COLO668 (cell line): ENCODE results near the gene TAS2R39.
A peak's percentile ranks its signal among the peaks of the same experiment; 100 is the strongest.

Experiments
- DNase-seq: peaks from one replicate; lab custom pipeline; 2025; ENCODE audit not compliant: unreplicated experiment; lab: John Stamatoyannopoulos, UW

TAS2R39 gene

GRCh38 chr7:143214789-143215679 lies 31.8 kb downstream of the TAS2R39 start:
- DNase-seq: peak; percentile 53

DNA sequence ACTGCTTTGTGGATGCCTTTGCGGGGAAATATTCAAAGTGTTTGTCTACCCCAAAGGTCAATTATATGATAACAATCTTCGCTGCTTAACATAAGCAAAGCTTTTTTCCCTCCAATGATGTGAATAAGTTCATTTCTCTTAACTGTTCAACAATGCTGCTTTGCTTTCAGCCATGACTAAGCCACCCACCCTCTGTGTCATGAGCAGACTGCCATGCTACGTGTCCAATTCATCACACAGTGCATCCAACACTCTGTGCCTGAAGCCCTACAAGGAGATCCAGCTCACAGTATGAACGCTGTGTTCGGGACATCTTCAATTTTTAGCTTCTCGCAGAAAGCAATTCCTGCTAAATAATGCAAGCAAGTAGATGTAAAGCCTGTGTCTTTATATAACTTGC lies 32.9 kb downstream of the TAS2R39 start:
- DNase-seq: no peak

DNA sequence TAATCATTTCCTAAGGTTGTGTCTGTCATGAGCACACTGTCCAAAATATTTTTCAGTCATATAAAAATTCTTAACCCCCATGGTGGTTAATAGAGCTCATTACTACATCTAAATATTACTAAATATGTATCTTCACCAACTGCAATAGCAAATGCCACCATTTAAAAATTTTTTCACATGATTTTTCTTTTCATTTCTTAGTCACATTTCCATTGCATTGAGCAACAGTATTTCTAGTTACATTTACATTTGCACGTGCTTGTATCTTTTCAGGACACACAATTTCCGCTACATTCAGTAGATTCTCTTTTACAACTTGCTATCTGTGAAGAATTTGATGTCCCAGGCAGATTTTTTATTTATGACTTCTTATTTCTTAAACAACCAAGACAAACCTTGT lies 33.5 kb downstream of the TAS2R39 start:
- no peak for DNase-seq

DNA sequence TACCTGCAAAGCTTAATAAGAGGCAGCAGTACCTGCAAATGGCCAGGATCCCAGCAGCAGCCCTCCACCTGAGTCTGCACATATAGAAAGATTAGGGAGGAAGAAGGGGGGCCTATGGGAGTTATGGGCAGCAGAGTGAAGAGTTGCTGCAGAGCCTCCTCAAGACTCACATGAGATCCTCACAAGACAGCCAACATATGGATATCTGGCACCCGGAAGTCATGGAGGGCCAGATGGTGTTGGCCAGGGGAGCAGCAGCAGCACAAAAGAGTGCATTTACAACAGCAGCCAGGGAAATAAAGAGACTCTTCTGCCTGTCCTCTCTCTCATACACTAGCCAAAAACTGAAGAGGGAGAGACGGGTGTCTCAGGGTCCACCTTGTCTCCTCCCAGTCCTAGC lies 34.6 kb downstream of the TAS2R39 start:
- no peak for DNase-seq

- DNase-seq: no peak
Measured at GRCh38 chr7:143221286-143221685, 38.1 kb downstream of the TAS2R39 start.

- no peak for DNase-seq
Measured at GRCh38 chr7:143221737-143222136, 38.5 kb downstream of the TAS2R39 start, which contains the start of gene TAS2R40. Gene TAS2R40, plus strand, starts transcription at chr7:143222037. Its CDS starts 42 bp downstream, at chr7:143222079.

- DNase-seq: no peak
Measured at GRCh38 chr7:143222782-143223181, 39.6 kb downstream of the TAS2R39 start.

DNA sequence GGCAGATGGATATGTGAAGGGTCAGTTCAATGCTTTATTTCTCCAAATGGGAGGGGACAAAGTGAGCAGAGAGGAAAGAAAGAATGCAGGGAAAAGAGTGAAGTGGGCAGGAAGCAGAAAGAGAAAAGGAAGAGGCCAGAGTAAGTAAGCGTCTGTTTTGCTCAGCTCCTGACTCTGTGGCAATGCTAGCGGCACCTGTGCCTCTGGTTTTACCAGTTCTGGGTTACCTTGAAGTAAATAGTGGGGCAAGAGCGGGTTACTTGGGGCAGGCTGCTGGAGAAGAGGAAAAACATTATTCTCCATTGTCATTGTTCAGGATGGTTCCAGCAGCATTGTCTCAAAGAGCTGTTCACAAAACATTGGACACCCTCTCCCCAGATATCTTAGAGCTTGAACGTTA lies 40.6 kb downstream of the TAS2R39 start:
- no peak for DNase-seq

- DNase-seq: no peak
Measured at GRCh38 chr7:143225047-143225446, 41.8 kb downstream of the TAS2R39 start.

GRCh38 chr7:143227806-143228205 lies 44.6 kb downstream of the TAS2R39 start:
- DNase-seq: no peak

GRCh38 chr7:143229054-143229790 lies 46.0 kb downstream of the TAS2R39 start:
- no peak for DNase-seq

GRCh38 chr7:143230602-143231457 lies 47.6 kb downstream of the TAS2R39 start:
- no peak for DNase-seq
